Measurements from ENCODE around the gene TNS4. TPM values are rescaled to one million over a fixed set of nuclear protein-coding genes. Genes with fewer than 3 reads are reported as not detected.

Gene TNS4
- total RNA-seq, 1 experiment from 2014 or later, result 36.6 TPM

DNA sequence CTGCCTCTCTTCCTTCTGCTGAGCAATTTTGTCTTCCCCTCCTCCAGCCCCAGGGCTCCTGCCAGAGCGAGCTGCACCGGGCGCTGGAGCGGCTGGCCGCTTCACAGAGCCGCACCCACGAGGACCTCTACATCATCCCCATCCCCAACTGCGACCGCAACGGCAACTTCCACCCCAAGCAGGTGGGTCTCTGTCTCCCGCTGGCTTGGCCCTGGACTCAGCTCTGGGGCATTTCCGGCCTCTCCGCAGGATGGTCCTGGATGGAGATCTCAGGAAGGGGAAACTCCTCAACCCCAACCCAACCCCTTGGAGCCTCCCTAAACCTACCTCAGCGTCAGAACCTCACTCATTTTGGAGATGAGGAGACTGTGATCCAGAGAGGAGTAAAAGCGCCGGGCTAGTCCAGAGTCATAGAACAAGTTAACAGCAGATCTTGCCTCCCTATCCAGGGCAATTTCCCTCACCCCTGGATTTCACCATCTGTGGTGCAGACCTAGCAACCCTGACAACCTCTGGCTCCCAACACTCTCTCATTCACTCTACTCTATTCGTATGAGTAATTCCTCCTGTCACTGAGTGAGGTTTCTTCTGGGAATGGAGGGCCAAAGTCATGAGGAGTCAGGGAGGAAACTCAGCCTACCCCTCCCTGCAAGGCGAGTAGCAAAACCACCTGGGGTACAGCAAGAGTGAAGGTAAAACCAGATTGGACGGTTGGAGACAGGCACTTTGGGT, 47.4 kb downstream of the TNS4 start:
- TF ChIP-seq CBX3 (IDR thresholded peaks at IDR 0.05; ENCODE audit: low read depth) (no peak), POLR2A (IDR thresholded peaks at IDR 0.05; ENCODE audit: borderline replicate concordance, extremely low read depth, insufficient read depth, insufficient read length) (no peak), ZNF274 (IDR thresholded peaks at IDR 0.05; ENCODE audit: low read depth, low read length) (no peak), TCF7L2 (IDR thresholded peaks at IDR 0.05; ENCODE audit: borderline replicate concordance, extremely low read depth, insufficient read depth, insufficient read length) (no peak), EGR1 (IDR thresholded peaks at IDR 0.05; ENCODE audit: low read depth) (no peak), JUND (IDR thresholded peaks at IDR 0.05) (no peak)
- TF ChIP-seq, protein P1, sequence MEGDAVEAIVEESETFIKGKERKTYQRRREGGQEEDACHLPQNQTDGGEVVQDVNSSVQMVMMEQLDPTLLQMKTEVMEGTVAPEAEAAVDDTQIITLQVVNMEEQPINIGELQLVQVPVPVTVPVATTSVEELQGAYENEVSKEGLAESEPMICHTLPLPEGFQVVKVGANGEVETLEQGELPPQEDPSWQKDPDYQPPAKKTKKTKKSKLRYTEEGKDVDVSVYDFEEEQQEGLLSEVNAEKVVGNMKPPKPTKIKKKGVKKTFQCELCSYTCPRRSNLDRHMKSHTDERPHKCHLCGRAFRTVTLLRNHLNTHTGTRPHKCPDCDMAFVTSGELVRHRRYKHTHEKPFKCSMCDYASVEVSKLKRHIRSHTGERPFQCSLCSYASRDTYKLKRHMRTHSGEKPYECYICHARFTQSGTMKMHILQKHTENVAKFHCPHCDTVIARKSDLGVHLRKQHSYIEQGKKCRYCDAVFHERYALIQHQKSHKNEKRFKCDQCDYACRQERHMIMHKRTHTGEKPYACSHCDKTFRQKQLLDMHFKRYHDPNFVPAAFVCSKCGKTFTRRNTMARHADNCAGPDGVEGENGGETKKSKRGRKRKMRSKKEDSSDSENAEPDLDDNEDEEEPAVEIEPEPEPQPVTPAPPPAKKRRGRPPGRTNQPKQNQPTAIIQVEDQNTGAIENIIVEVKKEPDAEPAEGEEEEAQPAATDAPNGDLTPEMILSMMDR (IDR thresholded peaks at IDR 0.05 in 2 of 3, conservative IDR thresholded peaks at IDR 0.05 in 1 of 3; ENCODE audit: borderline replicate concordance in 1 of 3, insufficient read depth in 1 of 3, low read depth in 2 of 3, low read length in 2 of 3), result no peak
- TF ChIP-seq, protein P2, sequence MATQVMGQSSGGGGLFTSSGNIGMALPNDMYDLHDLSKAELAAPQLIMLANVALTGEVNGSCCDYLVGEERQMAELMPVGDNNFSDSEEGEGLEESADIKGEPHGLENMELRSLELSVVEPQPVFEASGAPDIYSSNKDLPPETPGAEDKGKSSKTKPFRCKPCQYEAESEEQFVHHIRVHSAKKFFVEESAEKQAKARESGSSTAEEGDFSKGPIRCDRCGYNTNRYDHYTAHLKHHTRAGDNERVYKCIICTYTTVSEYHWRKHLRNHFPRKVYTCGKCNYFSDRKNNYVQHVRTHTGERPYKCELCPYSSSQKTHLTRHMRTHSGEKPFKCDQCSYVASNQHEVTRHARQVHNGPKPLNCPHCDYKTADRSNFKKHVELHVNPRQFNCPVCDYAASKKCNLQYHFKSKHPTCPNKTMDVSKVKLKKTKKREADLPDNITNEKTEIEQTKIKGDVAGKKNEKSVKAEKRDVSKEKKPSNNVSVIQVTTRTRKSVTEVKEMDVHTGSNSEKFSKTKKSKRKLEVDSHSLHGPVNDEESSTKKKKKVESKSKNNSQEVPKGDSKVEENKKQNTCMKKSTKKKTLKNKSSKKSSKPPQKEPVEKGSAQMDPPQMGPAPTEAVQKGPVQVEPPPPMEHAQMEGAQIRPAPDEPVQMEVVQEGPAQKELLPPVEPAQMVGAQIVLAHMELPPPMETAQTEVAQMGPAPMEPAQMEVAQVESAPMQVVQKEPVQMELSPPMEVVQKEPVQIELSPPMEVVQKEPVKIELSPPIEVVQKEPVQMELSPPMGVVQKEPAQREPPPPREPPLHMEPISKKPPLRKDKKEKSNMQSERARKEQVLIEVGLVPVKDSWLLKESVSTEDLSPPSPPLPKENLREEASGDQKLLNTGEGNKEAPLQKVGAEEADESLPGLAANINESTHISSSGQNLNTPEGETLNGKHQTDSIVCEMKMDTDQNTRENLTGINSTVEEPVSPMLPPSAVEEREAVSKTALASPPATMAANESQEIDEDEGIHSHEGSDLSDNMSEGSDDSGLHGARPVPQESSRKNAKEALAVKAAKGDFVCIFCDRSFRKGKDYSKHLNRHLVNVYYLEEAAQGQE (IDR thresholded peaks at IDR 0.05; ENCODE audit: low read depth), result no peak
- Histone ChIP-seq H3K9me2 (ENCODE audit: insufficient read depth) (no peaks in the 10 kb centered on the region), H4K20me1 (ENCODE audit: insufficient read depth) (no peaks in the 10 kb centered on the region), H3K9ac (ENCODE audit: low read length) (no peak overlapping the region), H3K4me1 (ENCODE audit: control insufficient read depth in 1 of 2, insufficient read depth in 2 of 2, low read length in 2 of 2) (peaks cover 0 to 33% of the 10 kb centered on the region in 2 experiments; a peak in 2 of 4 replicates), H3K4me3 (replicated peaks in 1 of 2; ENCODE audit: low read depth in 1 of 2, low read length in 2 of 2) (no peak overlapping the region), H2AFZ (ENCODE audit: low read depth, low read length, poor library complexity, severe bottlenecking) (no peak overlapping the region), H3K27me3 (ENCODE audit: insufficient read depth, low read length) (no peaks in the 10 kb centered on the region), H3K27ac (ENCODE audit: low read depth, low read length) (no peak overlapping the region), H3K79me2 (ENCODE audit: insufficient read depth, low read length) (no peaks in the 10 kb centered on the region), H3K36me3 (ENCODE audit: control insufficient read depth in 1 of 2, insufficient read depth in 2 of 2, low read length in 2 of 2) (no peaks in the 10 kb centered on the region), H3K4me2 (ENCODE audit: low read length) (no peak overlapping the region), H3K9me3 (ENCODE audit: control insufficient read depth in 1 of 2, insufficient read depth in 1 of 2, low read depth in 1 of 2, low read length in 2 of 2) (no peaks in the 10 kb centered on the region)
- BruUV-seq (replicated peaks), result no TSS peak
- CTCF ChIA-PET, result interaction anchor here (1.1 kb wide), 1 partner anchor 13 kb away, joined by 3 read pairs; no protein-coding TSS in a partner anchor
- ATAC-seq (no peak), DNase-seq (ENCODE audit: low read depth, low spot score) (no peak)
- intact Hi-C loops (cut with micrococcal nuclease), result no loop called here
- POLR2A ChIA-PET, result interaction anchor here (1.6 kb wide), 1 partner anchor 36 kb away, joined by 3 read pairs; the partner anchor contains the start of gene TOP2A
- RAD21 ChIA-PET (ENCODE audit: low non-redundant PET in 1 of 2, low total read pairs in 2 of 2, uncharacterized antibody in 2 of 2, unreplicated experiment in 2 of 2), result no interaction called here
